ENCODE measurements around the gene ZNF70.

Gene ZNF70

GRCh38 chr22:23759566-23759965 lies 8.7 kb upstream of the ZNF70 start:
- H3K4me3 ChIP-seq = no peak overlapping the region
- TF ChIP-seq CTCF (IDR thresholded peaks at IDR 0.05) = no peak
- no peak overlapping the region for H3K27ac ChIP-seq
- DNase-seq (ENCODE audit: low spot score) = no peak

GRCh38 chr22:23756891-23757290 lies 6.0 kb upstream of the ZNF70 start:
- Histone ChIP-seq H3K4me3 (no peak overlapping the region), H3K27ac (no peak overlapping the region)
- TF ChIP-seq CTCF (IDR thresholded peaks at IDR 0.05) = no peak
- DNase-seq (ENCODE audit: low spot score) = no peak

- Histone ChIP-seq H3K4me3 (no peak overlapping the region), H3K27ac (no peak overlapping the region)
- DNase-seq (ENCODE audit: low spot score) = no peak
- no peak for TF ChIP-seq CTCF (IDR thresholded peaks at IDR 0.05)
These were observed 4.8 kb upstream of the ZNF70 start for GRCh38 chr22:23755711-23756110.

GRCh38 chr22:23754980-23755636 lies 4.2 kb upstream of the ZNF70 start:
- no peak for DNase-seq (ENCODE audit: low spot score)
- Histone ChIP-seq H3K27ac (no peak overlapping the region), H3K4me3 (no peak overlapping the region)
- TF ChIP-seq CTCF (IDR thresholded peaks at IDR 0.05) = no peak

GRCh38 chr22:23754220-23754919 lies 3.5 kb upstream of the ZNF70 start, which contains the start of gene VPREB3:
Gene VPREB3 (minus strand): TSS chr22:23754425. CDS start chr22:23754363, 62 bp downstream.
- no peak within 1 kb of the TSS for H3K4me3 ChIP-seq
- no peak for TF ChIP-seq CTCF (IDR thresholded peaks at IDR 0.05)
- no peak for DNase-seq (ENCODE audit: low spot score)
- no peak within 1 kb of the TSS for H3K27ac ChIP-seq

- DNase-seq (ENCODE audit: low spot score) = no peak
- Histone ChIP-seq H3K27ac (no peak overlapping the region), H3K4me3 (no peak overlapping the region)
- TF ChIP-seq CTCF (IDR thresholded peaks at IDR 0.05) = no peak
These were observed 2.5 kb upstream of the ZNF70 start for GRCh38 chr22:23753385-23753784.

- Histone ChIP-seq H3K27ac (no peak overlapping the region), H3K4me3 (no peak overlapping the region)
- DNase-seq (ENCODE audit: low spot score) = no peak
- TF ChIP-seq CTCF (IDR thresholded peaks at IDR 0.05) = no peak
These were observed 1.8 kb upstream of the ZNF70 start for GRCh38 chr22:23752750-23753149.

All from coronary artery (tissue), 2 donors.